Suppressor macrophage treated with lipopolysaccharide for 4 hours (primary cell): Measurements from ENCODE around the gene PRAF2.

ENCODE experiments used
- DNase-seq: peaks from one replicate; pipeline ENCODE4 v3.0.0-alpha.2; 2020

The PRAF2 gene

DNA sequence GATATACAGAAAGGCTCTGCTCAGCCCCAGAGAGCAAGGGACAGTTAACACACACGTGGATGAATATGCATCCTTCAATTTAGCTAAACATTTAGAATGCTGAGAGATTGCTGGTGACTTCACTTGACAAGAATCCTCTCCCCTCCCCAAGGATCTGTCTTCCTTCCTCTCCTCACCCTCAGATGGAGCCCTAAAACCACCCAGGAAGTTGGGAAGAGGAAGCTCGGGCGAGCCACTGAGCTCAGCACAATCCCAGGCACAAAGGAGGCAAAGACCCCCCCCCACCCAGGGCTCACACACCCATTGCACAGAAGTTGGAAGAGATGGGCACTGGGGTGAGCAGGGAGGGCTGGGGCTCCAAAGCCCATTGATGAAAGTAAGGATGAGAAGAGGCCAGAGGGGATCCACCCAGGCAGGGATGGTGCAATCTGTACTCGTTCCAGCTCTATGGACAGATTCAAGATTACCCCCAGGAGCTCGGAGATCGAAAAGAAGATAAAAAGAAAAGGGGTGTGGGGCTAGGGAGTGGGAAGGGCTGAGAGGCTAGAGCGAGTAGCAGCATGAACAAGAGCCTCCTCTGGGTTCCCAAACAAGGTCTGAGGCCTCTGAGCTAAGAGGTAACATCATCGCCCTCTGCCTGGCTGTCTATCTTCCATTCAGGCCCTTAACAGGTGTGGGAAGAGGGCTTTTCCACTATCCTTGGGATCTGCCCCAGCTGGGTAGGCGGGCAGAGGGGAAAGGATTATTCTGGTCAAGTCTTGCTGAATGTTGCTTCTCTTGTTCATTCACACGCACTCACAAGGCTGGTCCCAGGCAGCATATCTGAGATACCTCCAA is 31.8 kb downstream of the PRAF2 start:
- DNase-seq, result peak; percentile 18

DNA sequence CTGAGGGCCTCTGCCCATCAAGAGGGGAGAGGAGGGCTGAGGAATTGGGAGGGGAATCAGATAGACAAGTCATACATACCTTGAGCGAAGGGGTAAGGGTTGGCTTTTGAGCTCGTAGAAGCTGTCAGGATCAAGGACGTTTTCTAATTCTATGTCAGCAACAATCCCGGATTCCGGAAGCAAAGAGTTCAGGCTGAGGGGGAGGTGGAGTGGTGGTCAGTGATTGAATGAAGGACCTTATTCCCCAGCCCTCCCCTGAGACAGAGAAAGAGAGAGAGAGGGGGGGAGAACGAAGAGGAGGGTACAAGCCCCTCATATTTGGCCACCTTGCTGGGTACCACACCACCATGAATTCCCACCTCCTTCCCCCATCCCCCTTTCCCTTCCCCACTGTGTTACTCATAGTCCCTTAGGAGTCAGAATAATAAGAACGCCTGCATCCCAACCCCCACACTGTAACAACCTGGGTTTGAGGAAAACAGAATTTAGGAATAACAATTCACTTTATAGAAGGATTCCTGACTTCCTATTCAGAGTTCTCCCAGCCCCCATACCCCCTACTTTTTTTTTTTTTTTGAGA is 33.3 kb downstream of the PRAF2 start:
- DNase-seq, result no peak

- peak; percentile 79 for DNase-seq
Observed at GRCh38 chrX:49039598-49040375, 34.0 kb downstream of the PRAF2 start.

- DNase-seq, result peak; percentile 14
Observed at GRCh38 chrX:49037883-49038475, 35.8 kb downstream of the PRAF2 start.

GRCh38 chrX:49030283-49030682 is 43.5 kb downstream of the PRAF2 start:
- no peak for DNase-seq

- DNase-seq, result no peak
Observed at GRCh38 chrX:49029876-49030275, 43.9 kb downstream of the PRAF2 start.
